Endothelial cell of umbilical vein (primary cell): Measurements from ENCODE around the gene CNIH2. TPM values are rescaled to one million over a fixed set of nuclear protein-coding genes. Genes with fewer than 3 reads are reported as not detected.

Experiments
- BruUV-seq: library from RNA; stranded (reverse); fragments of 400-500 nt; replicated peaks from 2 replicates; lab custom pipeline; 2021; lab: Mats Ljungman, UMichigan
- CTCF ChIA-PET: fragments of 300-600, 350-600 bp; sonication (Branson Sonifier 250); formaldehyde crosslinking; loops from one replicate; lab custom pipeline; 2021; ENCODE audit warnings: antibody characterized with exemption, inconsistent platforms; lab: Charles Lee
- POLR2A ChIA-PET: fragments of 300-600, 350-600 bp; sonication (Branson Sonifier 250); formaldehyde crosslinking; loops from one replicate; lab custom pipeline; 2021; ENCODE audit warnings: antibody characterized with exemption, inconsistent platforms; lab: Charles Lee
- DNase-seq: peaks from one replicate; pipeline ENCODE4 v3.0.0-alpha.2; 2011; ENCODE audit warnings: low read depth, low spot score
- FAIRE-seq: peaks from 2 replicates; lab custom pipeline; 2011; peaks lifted over from hg19 to GRCh38; lab: Jason Lieb, UNC
- H2AFZ ChIP-seq: 2 replicates; pipeline ENCODE4 v1.6.0; 2012; ENCODE audit warnings: low read depth, low read length, control low read depth, inconsistent platforms
- H3K27ac ChIP-seq: 2 replicates; pipeline ENCODE4 v1.5.1; 2011; ENCODE audit warnings: low read depth, mild to moderate bottlenecking, control low read depth, low read length, moderate library complexity; ENCODE audit not compliant: insufficient read depth
- H3K27me3 ChIP-seq, 2 experiments: 2 replicates each; pipeline versions ENCODE4 v1.6.0 to v1.6.1; 2011; ENCODE audit warnings: low read length in 2 of 2, mixed read lengths in 1 of 2; ENCODE audit not compliant: control insufficient read depth in 2 of 2, insufficient read depth in 2 of 2
- H3K36me3 ChIP-seq, 2 experiments: 2 replicates in 1 of 2; 3 replicates in 1 of 2; pipeline ENCODE4 v1.5.1; 2011; ENCODE audit warnings: low read length in 2 of 2, mild to moderate bottlenecking in 1 of 2, moderate library complexity in 1 of 2; ENCODE audit not compliant: control insufficient read depth in 2 of 2, insufficient read depth in 2 of 2; ENCODE audit errors: extremely low read depth in 1 of 2
- H3K4me1 ChIP-seq: 3 replicates; pipeline ENCODE4 v1.5.1; 2011; ENCODE audit warnings: mild to moderate bottlenecking, low read length; ENCODE audit not compliant: control insufficient read depth, insufficient read depth; ENCODE audit errors: extremely low read depth
- H3K4me2 ChIP-seq: 2 replicates; pipeline ENCODE4 v1.6.1; 2011; ENCODE audit warnings: low read length, control low read depth, mixed read lengths; ENCODE audit not compliant: insufficient read depth
- H3K4me3 ChIP-seq, 3 experiments: fragments of 200-600 bp in 1 of 3; sonication (generic), shearing (Covaris generic) in 1 of 3; replicated peaks in 1 of 3; 2 replicates each; pipeline ENCODE4 v1.5.1; 2011 to 2016; ENCODE audit warnings: control low read depth in 3 of 3, low read length in 3 of 3, mild to moderate bottlenecking in 2 of 3, inconsistent platforms in 1 of 3, low read depth in 1 of 3, moderate library complexity in 1 of 3; ENCODE audit not compliant: insufficient read depth in 1 of 3
- H3K79me2 ChIP-seq: 2 replicates; pipeline ENCODE4 v1.6.0; 2012; ENCODE audit warnings: low read length, inconsistent platforms; ENCODE audit not compliant: control insufficient read depth, insufficient read depth
- H3K9ac ChIP-seq: replicated peaks from 2 replicates; pipeline ENCODE3; 2011; ENCODE audit warnings: low read length, control low read depth; ENCODE audit not compliant: insufficient read depth; ENCODE audit errors: extremely low read depth
- H3K9me1 ChIP-seq: replicated peaks from 3 replicates; pipeline ENCODE4 v1.6.0; 2011; ENCODE audit warnings: mild to moderate bottlenecking, low read length; ENCODE audit not compliant: control insufficient read depth, insufficient read depth; ENCODE audit errors: extremely low read depth
- H3K9me3 ChIP-seq: replicated peaks from 2 replicates; pipeline ENCODE4 v1.5.1; 2012; ENCODE audit warnings: low read length, inconsistent platforms; ENCODE audit not compliant: control insufficient read depth, insufficient read depth
- H4K20me1 ChIP-seq: replicated peaks from 2 replicates; pipeline ENCODE3; 2011; ENCODE audit warnings: mild to moderate bottlenecking, low read length; ENCODE audit not compliant: control insufficient read depth, insufficient read depth; ENCODE audit errors: extremely low read depth
- CTCF ChIP-seq, 2 donors: IDR thresholded peaks; 1 replicate in 1 of 2; 2 replicates in 1 of 2; pipeline ENCODE4 v1.5.1; 2011; ENCODE audit warnings: low read length in 2 of 2, mild to moderate bottlenecking in 2 of 2, moderate library complexity in 2 of 2, control low read depth in 1 of 2, inconsistent platforms in 1 of 2, low read depth in 1 of 2; ENCODE audit not compliant: insufficient read depth in 1 of 2; ENCODE audit errors: extremely low read depth in 1 of 2
- EZH2 ChIP-seq: IDR thresholded peaks from 2 replicates; pipeline ENCODE4 v1.6.1; 2012; ENCODE audit warnings: borderline replicate concordance, low read depth, mild to moderate bottlenecking, moderate library complexity, low read length, inconsistent platforms; ENCODE audit not compliant: severe bottlenecking
- GATA2 ChIP-seq: IDR thresholded peaks from 2 replicates; pipeline ENCODE4 v1.7.0; 2011; ENCODE audit warnings: low read depth, mild to moderate bottlenecking, moderate library complexity, mixed read lengths, low read length; ENCODE audit not compliant: insufficient read length, insufficient read depth
- JUN ChIP-seq: IDR thresholded peaks from 2 replicates; pipeline ENCODE4 v1.6.1; 2011; ENCODE audit warnings: borderline replicate concordance, low read depth; ENCODE audit not compliant: insufficient read length, insufficient read depth
- MAX ChIP-seq: IDR thresholded peaks from 2 replicates; pipeline ENCODE4 v1.6.1; 2011; ENCODE audit not compliant: insufficient read depth, insufficient read length
- POLR2AphosphoS5 ChIP-seq: IDR thresholded peaks from 2 replicates; pipeline ENCODE4 v1.6.1; 2012; ENCODE audit warnings: low read depth, mild to moderate bottlenecking, control low read depth, low read length, moderate library complexity; ENCODE audit not compliant: insufficient read depth
- dilution Hi-C: fragments of 300-500 bp; cut with MboI; formaldehyde crosslinking; loops from one replicate; pipeline ENCODE4 v1.15.0; 2019; ENCODE audit warnings: low sequenced_read_pairs; ENCODE audit not compliant: extremely low pct_ligation_motif_present
- intact Hi-C: fragments of 100-400 bp; cut with micrococcal nuclease; formaldehyde crosslinking; loops from one replicate; pipeline ENCODE4 v1.10.0; 2022
- polyA plus RNA-seq, 4 experiments: library from polyadenylated mRNA; depleted of rRNA in 3 of 4; stranded (reverse) in 3 of 4; unstranded in 1 of 4; fragments of >200 nt; gene quantifications; 2 replicates each; pipeline versions ENCODE4 v1.2.1 to v1.2.3, GENCODE V29; 2011 to 2012; ENCODE audit warnings: missing spikeins in 1 of 4
- total RNA-seq: library from RNA; stranded (reverse); gene quantifications from 2 replicates; pipeline ENCODE4 v1.2.3, GENCODE V29; 2021

Gene CNIH2
- total and polyA plus RNA-seq, 2 donors (not counting 3 experiments of a cell fraction or from before 2014, with no cell fraction given) = 0.46 to 1.2 TPM

GRCh38 chr11:66262191-66262590, 15.8 kb upstream of the CNIH2 start:
- TF ChIP-seq GATA2 = no peak
- no peak for TF ChIP-seq MAX
- TF ChIP-seq JUN = no peak
- Histone ChIP-seq H3K27ac (no peak overlapping the region), H3K9me1 (no peaks in the 10 kb centered on the region), H3K79me2 (peaks cover 4% of the 10 kb centered on the region), H3K36me3 (peaks cover 0 to 42% of the 10 kb centered on the region in 2 experiments), H3K9me3 (no peaks in the 10 kb centered on the region), H2AFZ (no peak overlapping the region), H4K20me1 (no peaks in the 10 kb centered on the region), H3K4me3 (no peak overlapping the region), H3K4me2 (no peak overlapping the region), H3K27me3 (no peaks in the 10 kb centered on the region), H3K9ac (no peak overlapping the region), H3K4me1 (peaks cover 8% of the 10 kb centered on the region)
- intact Hi-C loops = no loop called here
- BruUV-seq = no TSS peak
- dilution Hi-C loops = no loop called here
- no peak for DNase-seq
- ChIA-PET POLR2A (no interaction called here), CTCF (interaction anchor here (2.3 kb wide), 1 partner anchor 20 kb away, joined by 7 read pairs; no protein-coding TSS in a partner anchor)
- FAIRE-seq = no peak

GRCh38 chr11:66262696-66263095, 15.3 kb upstream of the CNIH2 start:
- H3K36me3 ChIP-seq = peaks cover 0 to 42% of the 10 kb centered on the region in 2 experiments

More at GRCh38 chr11:66262696-66263095, 15.3 kb upstream of the CNIH2 start:
- FAIRE-seq (no peak), DNase-seq (no peak)
- H3K4me2 ChIP-seq = no peak overlapping the region
- H3K9me3 ChIP-seq = no peaks in the 10 kb centered on the region
- H3K9ac ChIP-seq = no peak overlapping the region
- no peak for TF ChIP-seq CTCF (IDR thresholded peaks at IDR 0.05; ENCODE audit: extremely low read depth in 1 of 2, insufficient read depth in 1 of 2, low read depth in 1 of 2, low read length in 2 of 2)
- no peak for TF ChIP-seq POLR2AphosphoS5
- no peak for TF ChIP-seq EZH2
- no peak overlapping the region for H3K4me3 ChIP-seq
- intact Hi-C loops = no loop called here
- peaks cover 6% of the 10 kb centered on the region for H3K4me1 ChIP-seq
- ChIA-PET POLR2A (no interaction called here), CTCF (interaction anchor here (2.3 kb wide), 1 partner anchor 20 kb away, joined by 7 read pairs; no protein-coding TSS in a partner anchor)
- dilution Hi-C loops = no loop called here
- no peak overlapping the region for H3K27ac ChIP-seq
- H3K27me3 ChIP-seq = no peaks in the 10 kb centered on the region
- no peak overlapping the region for H2AFZ ChIP-seq
- BruUV-seq = no TSS peak
- H4K20me1 ChIP-seq = no peaks in the 10 kb centered on the region
- no peaks in the 10 kb centered on the region for H3K9me1 ChIP-seq
- peaks cover 4% of the 10 kb centered on the region for H3K79me2 ChIP-seq
